ACC112 (cell line): ENCODE data around the gene CLEC17A.
"Not testable (repeated sequence)": the region's sequence is repeated elsewhere in the genome, so short reads cannot be mapped to it uniquely, and the experiment has no call there.

ENCODE experiments used
- H2AFZ ChIP-seq: fragments of 200-600 bp; sonication (generic); one replicate; pipeline ENCODE4 v1.6.0; 2017; ENCODE audit warnings: antibody characterized with exemption, low read length; ENCODE audit not compliant: unreplicated experiment
- H3K27ac ChIP-seq: fragments of 200-600 bp; sonication (generic); 2 replicates; pipeline ENCODE4 v1.5.1; 2014; ENCODE audit warnings: low read depth, mild to moderate bottlenecking, antibody characterized with exemption, low read length, moderate library complexity
- H3K27me3 ChIP-seq: fragments of 200-600 bp; sonication (generic); 2 replicates; pipeline ENCODE4 v1.6.1; 2014; ENCODE audit warnings: mild to moderate bottlenecking, antibody characterized with exemption, low read length, moderate library complexity, mixed read lengths; ENCODE audit not compliant: insufficient read depth
- H3K36me3 ChIP-seq: fragments of 200-600 bp; sonication (generic); 2 replicates; pipeline ENCODE4 v1.6.1; 2016; ENCODE audit warnings: mild to moderate bottlenecking, antibody characterized with exemption, low read length, moderate library complexity, mixed read lengths; ENCODE audit not compliant: insufficient read depth
- H3K4me1 ChIP-seq: fragments of 200-600 bp; sonication (generic); one replicate; pipeline ENCODE4 v1.6.1; 2016; ENCODE audit warnings: low read length, mixed read lengths; ENCODE audit not compliant: insufficient read depth, unreplicated experiment, control insufficient read depth
- H3K4me3 ChIP-seq: fragments of 200-600 bp; sonication (generic); 2 replicates; pipeline ENCODE4 v1.5.1; 2014; ENCODE audit warnings: mild to moderate bottlenecking, low read depth, low read length
- H3K79me2 ChIP-seq: fragments of 200-600 bp; sonication (generic); one replicate; pipeline ENCODE4 v1.6.0; 2016; ENCODE audit warnings: low read length; ENCODE audit not compliant: control insufficient read depth, unreplicated experiment, insufficient read depth

Gene CLEC17A

DNA sequence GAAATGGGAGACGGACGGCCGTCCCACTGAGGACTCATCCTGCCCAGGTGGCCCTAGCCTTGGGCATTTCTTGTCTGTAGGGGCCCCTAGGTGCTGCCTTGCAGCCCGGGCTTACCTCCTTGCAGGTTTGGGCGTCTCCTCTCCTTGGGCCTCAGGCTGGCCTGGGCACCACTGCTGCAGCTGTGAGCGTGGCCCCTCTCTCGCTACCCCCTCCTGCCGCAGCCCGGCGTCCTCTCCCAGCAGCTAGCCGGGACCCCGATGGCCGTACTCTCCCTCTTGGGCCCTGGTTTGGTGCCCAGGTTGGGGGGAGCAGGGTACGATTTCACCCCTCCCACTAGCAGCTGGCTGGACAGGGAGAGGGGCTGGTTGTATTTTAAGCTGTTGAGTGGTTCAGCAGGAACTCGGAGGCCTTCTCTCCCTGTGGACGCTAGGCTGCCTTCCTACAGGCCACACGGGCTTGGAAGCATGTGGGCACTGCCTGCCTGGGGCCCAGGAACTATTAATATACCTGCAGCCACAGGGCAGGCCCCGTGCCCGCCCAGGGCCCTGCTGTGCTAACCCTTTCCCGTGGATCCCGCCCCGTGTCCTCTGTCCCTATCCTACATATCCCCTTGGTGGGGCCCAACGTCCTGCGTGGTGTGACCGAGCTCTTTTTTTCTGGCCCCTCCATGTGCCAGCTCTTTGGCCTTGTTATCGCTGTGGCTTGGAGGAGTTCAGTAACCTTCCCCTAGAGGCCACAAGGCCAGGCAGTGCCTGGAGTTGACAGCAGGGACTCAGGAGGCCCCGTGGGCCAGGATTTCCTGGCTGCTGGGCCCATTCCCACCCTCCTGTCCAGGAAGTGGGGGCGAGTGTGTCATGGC, 22.7 kb upstream of the CLEC17A start:
- Histone ChIP-seq H3K36me3 (no peaks in the 10 kb centered on the region), H3K27me3 (no peaks in the 10 kb centered on the region), H3K4me3 (no peak overlapping the region), H3K27ac (no peak overlapping the region), H3K79me2 (peaks cover 7% of the 10 kb centered on the region), H2AFZ (no peak overlapping the region), H3K4me1 (peaks cover 5% of the 10 kb centered on the region)

GRCh38 chr19:14560776-14561108, 22.1 kb upstream of the CLEC17A start:
- H3K36me3 ChIP-seq, result no peaks in the 10 kb centered on the region
- no peak overlapping the region for H3K4me3 ChIP-seq
- no peaks in the 10 kb centered on the region for H3K27me3 ChIP-seq
- no peak overlapping the region for H2AFZ ChIP-seq
- peaks cover 5% of the 10 kb centered on the region for H3K4me1 ChIP-seq
- no peak overlapping the region for H3K27ac ChIP-seq
- H3K79me2 ChIP-seq, result peaks cover 7% of the 10 kb centered on the region

DNA sequence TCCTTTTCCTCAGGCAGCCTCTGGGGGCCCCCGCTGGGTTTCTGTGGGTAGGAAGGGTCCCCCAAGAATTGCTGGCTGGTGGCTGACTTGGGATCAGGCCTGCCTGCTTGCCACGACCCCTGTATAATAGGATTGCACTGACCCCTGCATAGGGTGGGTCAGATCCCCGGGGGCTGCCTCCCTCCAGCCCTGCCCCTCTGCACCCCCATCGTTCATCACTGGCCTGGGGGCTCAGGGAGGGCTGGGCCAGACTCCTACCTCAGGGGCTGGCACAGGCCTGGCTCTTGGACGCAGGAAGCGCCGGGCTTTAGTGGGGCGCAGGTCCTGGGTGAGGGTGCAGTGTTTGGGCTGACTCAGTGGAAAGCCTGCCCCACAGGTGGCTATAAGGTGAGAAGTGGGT, 21.6 kb upstream of the CLEC17A start:
- no peaks in the 10 kb centered on the region for H3K27me3 ChIP-seq
- no peak overlapping the region for H3K4me3 ChIP-seq
- H3K27ac ChIP-seq, result no peak overlapping the region
- peaks cover 5% of the 10 kb centered on the region for H3K4me1 ChIP-seq
- H3K36me3 ChIP-seq, result no peaks in the 10 kb centered on the region
- peaks cover 7% of the 10 kb centered on the region for H3K79me2 ChIP-seq
- H2AFZ ChIP-seq, result no peak overlapping the region

- no peak overlapping the region for H3K27ac ChIP-seq
- H3K36me3 ChIP-seq, result no peaks in the 10 kb centered on the region
- no peak overlapping the region for H2AFZ ChIP-seq
- peaks cover 5% of the 10 kb centered on the region for H3K4me1 ChIP-seq
- no peaks in the 10 kb centered on the region for H3K27me3 ChIP-seq
- H3K4me3 ChIP-seq, result no peak overlapping the region
- peaks cover 7% of the 10 kb centered on the region for H3K79me2 ChIP-seq
Measured at GRCh38 chr19:14561847-14562351, 21.0 kb upstream of the CLEC17A start.

GRCh38 chr19:14562660-14563589, 20.0 kb upstream of the CLEC17A start:
- Histone ChIP-seq H3K27ac (no peak overlapping the region), H3K79me2 (peaks cover 7% of the 10 kb centered on the region), H2AFZ (no peak overlapping the region), H3K36me3 (no peaks in the 10 kb centered on the region), H3K27me3 (no peaks in the 10 kb centered on the region), H3K4me1 (peaks cover 5% of the 10 kb centered on the region), H3K4me3 (no peak overlapping the region)

DNA sequence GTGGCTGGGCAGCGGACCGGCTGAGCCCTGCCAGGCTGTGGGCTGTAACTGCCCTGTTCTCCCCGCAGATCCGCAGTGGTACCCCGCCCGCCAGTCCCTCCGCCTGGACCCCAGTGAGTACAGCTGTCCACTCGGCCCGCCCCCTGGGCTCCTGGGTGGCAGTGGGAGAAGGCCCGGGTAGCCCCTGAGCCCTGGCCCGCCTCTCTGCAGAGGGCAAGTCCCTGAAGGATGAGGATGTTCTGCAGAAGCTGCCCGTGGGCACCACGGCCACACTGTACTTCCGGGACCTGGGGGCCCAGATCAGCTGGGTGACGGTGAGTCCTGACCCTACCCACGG, 19.3 kb upstream of the CLEC17A start:
- H3K36me3 ChIP-seq, result no peaks in the 10 kb centered on the region
- H3K27me3 ChIP-seq, result no peaks in the 10 kb centered on the region
- no peak overlapping the region for H3K4me3 ChIP-seq
- H3K4me1 ChIP-seq, result peaks cover 5% of the 10 kb centered on the region
- no peak overlapping the region for H3K27ac ChIP-seq
- peaks cover 7% of the 10 kb centered on the region for H3K79me2 ChIP-seq
- H2AFZ ChIP-seq, result no peak overlapping the region

GRCh38 chr19:14563989-14564651, 18.8 kb upstream of the CLEC17A start:
- no peaks in the 10 kb centered on the region for H3K36me3 ChIP-seq
- H3K79me2 ChIP-seq, result peaks cover 7% of the 10 kb centered on the region
- peaks cover 5% of the 10 kb centered on the region for H3K4me1 ChIP-seq
- no peak overlapping the region for H2AFZ ChIP-seq
- no peaks in the 10 kb centered on the region for H3K27me3 ChIP-seq
- no peak overlapping the region for H3K4me3 ChIP-seq
- no peak overlapping the region for H3K27ac ChIP-seq

DNA sequence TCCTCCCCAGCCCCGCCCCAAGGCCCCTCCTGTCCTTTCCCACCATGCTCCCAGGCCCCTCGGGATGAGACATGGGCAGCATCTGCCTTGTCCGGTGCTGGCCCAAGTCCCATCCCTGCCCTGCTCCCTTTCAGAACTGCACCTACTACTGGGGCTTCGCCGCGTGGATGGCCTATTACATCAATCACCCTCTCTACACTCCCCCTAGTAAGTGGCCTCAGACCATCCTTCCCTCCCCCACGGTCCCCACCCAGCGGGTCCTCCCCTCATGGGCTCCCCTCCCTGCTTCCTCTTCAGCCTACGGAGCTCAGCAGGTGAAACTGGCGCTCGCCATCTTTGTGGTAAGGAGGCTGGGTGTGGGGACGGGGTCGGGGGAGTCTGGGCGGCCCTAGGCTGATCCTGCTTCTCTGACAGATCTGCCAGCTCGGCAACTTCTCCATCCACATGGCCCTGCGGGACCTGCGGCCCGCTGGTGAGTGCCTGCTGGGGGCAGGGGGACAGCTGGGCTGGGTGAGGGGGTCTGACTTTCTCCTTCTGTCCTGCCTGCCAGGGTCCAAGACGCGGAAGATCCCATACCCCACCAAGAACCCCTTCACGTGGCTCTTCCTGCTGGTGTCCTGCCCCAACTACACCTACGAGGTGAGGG, 18.1 kb upstream of the CLEC17A start:
- not testable (repeated sequence) for H3K4me3 ChIP-seq, H3K79me2 ChIP-seq, H3K27me3 ChIP-seq, H2AFZ ChIP-seq, H3K36me3 ChIP-seq, H3K27ac ChIP-seq, H3K4me1 ChIP-seq

DNA sequence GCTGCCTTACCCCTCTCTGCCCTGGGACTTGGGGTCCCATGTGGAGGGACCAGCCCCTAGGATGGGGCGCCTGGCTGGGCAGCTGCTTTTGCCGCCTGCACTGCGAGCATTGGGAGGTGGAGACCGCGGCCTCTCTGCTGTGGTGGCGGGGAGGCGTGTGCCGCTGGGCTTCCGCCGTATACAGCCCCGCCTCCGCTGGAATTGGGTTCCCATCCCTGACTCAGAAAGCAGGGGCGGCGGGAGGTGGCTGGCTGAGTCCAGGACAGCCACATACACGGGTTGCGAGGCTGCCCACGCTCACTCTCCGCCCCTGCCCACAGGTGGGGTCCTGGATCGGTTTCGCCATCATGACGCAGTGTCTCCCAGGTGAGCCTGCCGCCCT, 17.6 kb upstream of the CLEC17A start:
- H2AFZ ChIP-seq, result no peak overlapping the region
- H3K27ac ChIP-seq, result no peak overlapping the region
- peaks cover 8% of the 10 kb centered on the region for H3K79me2 ChIP-seq
- no peaks in the 10 kb centered on the region for H3K36me3 ChIP-seq
- H3K4me3 ChIP-seq, result no peak overlapping the region
- peaks cover 5% of the 10 kb centered on the region for H3K4me1 ChIP-seq
- no peaks in the 10 kb centered on the region for H3K27me3 ChIP-seq
